Measurements from ENCODE around the gene TMEM270.
"Not testable (repeated sequence)": the region's sequence is repeated elsewhere in the genome, so short reads cannot be mapped to it uniquely, and the experiment has no call there.

The TMEM270 gene

DNA sequence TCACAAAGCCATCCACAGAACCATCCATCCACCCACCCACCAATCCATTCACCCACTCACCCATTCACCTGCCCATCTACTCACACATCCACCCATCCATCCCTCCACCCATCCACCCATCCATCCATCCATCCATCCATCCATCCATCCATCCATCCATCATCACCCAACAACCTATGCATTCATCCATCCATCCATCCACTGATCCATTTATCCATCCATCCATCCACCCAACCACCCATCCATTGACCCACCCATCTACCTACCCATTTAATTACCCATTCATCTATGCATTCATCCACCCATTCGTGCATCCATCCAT lies 5.4 kb downstream of the TMEM270 start:
- Mint-ChIP-seq H3K27ac (no peak overlapping the region), H3K36me3 (no peaks in the 10 kb centered on the region), H3K9me3 (no peaks in the 10 kb centered on the region), H3K4me3 (no peak overlapping the region), H3K4me1 (no peaks in the 10 kb centered on the region)
- DNase-seq (ENCODE audit: low spot score in 2 of 2) (no peak), ATAC-seq (no peak)

DNA sequence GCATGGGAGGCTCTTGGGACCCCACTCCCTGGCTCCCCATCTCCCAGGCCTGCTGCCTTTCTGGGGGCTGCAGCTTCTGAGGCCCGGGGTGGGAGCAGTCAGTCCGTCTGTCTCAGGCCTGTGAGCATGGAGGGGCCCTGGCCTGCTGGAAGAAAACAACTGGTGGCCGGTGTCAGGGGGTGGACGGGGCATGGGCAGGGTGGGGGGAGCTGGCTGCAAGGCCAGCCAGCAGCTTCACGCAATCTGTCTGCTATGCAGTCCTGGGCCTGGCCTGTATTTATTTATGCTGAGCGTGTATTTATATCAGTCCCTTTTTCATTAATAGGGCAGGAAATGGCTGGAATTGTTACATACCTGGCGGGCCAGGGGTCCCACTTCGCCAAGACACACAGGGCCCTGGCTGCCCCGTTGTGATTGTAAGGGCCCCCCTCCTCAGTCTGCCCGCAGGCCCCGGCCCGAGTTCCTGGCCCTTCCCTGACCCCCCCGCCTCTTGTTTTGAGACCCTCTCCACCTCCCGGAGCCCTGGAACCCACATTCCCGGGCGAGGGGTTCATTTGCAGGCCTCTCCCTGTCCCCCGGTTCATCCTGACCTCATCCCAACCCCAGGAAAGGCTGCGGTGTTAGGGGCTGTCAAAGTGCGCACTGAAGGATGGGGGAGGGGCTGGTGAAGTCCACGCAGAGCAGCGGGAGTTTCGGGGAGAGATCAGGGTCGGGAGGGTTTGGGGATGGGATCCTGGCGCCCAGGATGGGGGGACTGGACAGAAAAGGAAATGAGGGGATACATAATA lies 8.2 kb downstream of the TMEM270 start:
- Mint-ChIP-seq H3K4me1 (no peaks in the 10 kb centered on the region), H3K9me3 (no peaks in the 10 kb centered on the region), H3K4me3 (no peak overlapping the region), H3K36me3 (no peaks in the 10 kb centered on the region), H3K27ac (no peak overlapping the region)
- ATAC-seq (no peak), DNase-seq (ENCODE audit: low spot score in 2 of 2) (no peak)

DNA sequence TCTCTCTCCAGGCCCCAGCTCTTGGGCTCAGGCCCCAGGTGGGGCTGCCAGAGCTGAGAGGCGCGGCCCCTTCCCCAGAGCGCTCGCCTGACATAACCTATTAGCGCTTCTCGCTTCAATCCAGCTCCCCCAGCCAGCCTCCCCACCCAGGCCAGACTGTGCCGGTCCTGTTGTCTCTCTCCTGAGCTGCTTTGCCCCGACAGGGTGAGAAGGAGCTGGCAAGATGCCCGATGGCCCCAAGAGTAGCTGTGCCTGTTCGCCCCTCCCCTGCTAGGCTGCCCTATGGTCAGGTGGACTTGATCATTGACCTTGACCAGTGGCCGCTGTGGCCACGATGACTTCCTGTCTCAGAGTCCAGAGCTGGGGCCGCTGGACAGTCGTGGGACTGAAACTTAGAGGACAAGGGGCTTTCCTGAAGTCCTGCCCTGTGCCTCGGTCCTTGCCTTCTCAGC lies 9.1 kb downstream of the TMEM270 start:
- no peaks in the 10 kb centered on the region for H3K9me3 Mint-ChIP-seq
- no peak overlapping the region for H3K27ac Mint-ChIP-seq
- ATAC-seq (no peak), DNase-seq (ENCODE audit: low spot score in 2 of 2) (no peak)
- H3K36me3 Mint-ChIP-seq = no peaks in the 10 kb centered on the region
- H3K4me3 Mint-ChIP-seq = no peak overlapping the region
- H3K4me1 Mint-ChIP-seq = no peaks in the 10 kb centered on the region

DNA sequence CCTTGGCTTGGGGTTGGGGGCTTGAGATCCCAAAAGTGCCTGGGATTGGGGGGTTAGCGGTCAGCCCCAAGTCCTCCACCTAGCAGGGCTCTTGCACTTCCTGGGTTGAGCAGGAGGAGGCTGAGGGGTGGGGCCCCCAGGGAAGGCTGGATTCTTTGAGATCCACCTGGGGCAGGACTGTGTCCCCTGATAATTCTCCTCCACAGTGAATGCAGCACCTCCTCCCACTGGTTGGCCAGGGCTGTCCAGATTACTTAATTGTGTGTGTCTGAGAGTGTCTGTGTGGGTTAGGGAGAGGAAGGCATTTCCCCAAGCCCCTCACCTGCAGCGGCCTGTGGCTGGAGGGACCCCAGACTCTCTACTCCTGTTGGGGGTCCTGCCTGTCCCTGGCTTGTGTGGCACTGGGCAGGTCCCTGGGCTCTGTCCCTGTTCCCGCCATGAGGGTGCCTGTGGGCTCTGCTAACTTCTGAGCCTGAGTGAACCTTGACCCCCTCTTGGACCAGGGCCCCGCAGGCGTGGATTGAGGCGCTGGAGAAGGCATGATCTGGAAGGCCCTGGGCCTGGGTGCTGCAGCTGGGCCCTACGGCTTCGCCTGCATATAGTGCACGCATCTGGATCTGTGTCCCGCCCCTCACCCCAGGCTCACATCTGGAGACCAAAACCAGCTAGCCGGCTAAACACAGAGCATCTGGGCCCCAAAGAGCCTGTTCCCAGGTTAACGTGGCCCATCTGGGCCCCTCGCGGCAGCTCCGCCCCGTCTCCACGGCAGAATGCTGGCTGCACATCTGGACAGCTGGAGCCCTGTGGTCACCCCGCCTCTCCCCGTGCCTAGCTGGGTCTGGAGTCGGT lies 10.4 kb downstream of the TMEM270 start:
- no peak for ATAC-seq
- H3K9me3 Mint-ChIP-seq = no peaks in the 10 kb centered on the region
- H3K27ac Mint-ChIP-seq = no peak overlapping the region
- DNase-seq (ENCODE audit: low spot score in 2 of 2) = no peak
- H3K36me3 Mint-ChIP-seq = no peaks in the 10 kb centered on the region
- H3K4me1 Mint-ChIP-seq = no peaks in the 10 kb centered on the region
- H3K4me3 Mint-ChIP-seq = no peak overlapping the region

DNA sequence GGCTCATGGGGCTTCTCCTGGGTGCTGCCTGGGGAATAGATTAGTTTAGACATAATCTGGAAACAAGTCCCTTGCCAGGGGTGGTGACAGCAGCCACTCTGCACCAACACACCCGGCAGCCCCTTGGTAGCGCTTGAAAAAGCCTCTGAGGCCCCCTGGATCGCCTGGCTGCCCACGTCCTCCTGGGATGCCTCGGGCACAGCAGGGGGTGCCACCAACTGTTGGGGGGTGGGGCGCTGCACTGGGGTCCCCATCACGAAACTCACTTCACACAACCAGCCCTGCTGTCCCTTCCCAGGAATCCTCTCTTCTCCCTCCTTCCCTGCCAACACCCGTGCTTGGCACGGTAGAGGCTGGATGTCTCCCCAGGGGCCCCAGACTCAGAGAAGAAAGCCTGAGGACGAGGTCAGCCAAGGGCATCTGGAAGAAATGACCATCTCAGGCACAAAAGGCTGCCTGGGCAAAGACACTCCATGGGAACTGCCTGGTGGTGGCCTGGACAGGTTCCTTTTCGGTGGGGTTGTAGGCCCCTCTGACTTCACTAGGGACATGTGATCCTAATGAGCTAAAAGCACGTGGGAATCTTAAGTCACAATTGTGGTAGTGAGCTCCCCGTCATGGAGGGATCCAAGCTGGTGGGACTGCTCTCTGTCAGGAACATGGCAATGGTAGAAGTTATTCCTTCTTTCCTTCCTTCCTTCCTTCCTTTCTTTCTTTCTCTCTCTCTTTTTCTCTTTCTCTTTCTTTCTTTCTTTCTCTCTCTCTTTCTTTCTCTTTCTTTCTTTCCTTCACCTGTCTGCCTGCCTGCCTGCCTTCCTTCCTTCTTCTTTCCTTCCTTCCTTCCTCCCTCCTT lies 11.3 kb downstream of the TMEM270 start:
- H3K36me3 Mint-ChIP-seq = no peaks in the 10 kb centered on the region
- no peak overlapping the region for H3K4me3 Mint-ChIP-seq
- DNase-seq (ENCODE audit: low spot score in 2 of 2) (no peak), ATAC-seq (no peak)
- H3K27ac Mint-ChIP-seq = no peak overlapping the region
- H3K9me3 Mint-ChIP-seq = no peaks in the 10 kb centered on the region
- H3K4me1 Mint-ChIP-seq = no peaks in the 10 kb centered on the region

DNA sequence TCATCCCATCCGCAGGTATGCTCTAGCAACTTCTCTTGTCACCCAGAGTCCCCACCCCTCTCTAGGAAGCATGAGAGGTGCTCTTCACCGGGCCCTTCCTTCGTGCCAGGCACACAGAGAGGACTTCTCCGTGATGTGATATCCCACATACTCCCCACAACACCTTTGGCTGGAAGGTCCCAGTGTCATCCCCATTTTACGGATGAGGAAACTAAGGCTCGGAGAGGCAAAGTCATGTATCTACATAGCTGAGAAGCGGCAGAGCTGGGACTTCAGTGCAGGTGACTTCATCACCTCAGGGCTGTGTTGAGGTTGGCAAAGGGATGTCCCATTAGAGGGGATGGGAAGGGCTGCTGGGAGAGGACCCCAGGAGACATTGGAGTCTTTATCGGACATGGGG lies 15.4 kb downstream of the TMEM270 start:
- no peak for DNase-seq (ENCODE audit: low spot score in 2 of 2)
- Mint-ChIP-seq H3K4me3 (no peak overlapping the region), H3K4me1 (no peaks in the 10 kb centered on the region), H3K9me3 (no peaks in the 10 kb centered on the region), H3K36me3 (no peaks in the 10 kb centered on the region), H3K27ac (no peak overlapping the region)
- ATAC-seq = no peak

DNA sequence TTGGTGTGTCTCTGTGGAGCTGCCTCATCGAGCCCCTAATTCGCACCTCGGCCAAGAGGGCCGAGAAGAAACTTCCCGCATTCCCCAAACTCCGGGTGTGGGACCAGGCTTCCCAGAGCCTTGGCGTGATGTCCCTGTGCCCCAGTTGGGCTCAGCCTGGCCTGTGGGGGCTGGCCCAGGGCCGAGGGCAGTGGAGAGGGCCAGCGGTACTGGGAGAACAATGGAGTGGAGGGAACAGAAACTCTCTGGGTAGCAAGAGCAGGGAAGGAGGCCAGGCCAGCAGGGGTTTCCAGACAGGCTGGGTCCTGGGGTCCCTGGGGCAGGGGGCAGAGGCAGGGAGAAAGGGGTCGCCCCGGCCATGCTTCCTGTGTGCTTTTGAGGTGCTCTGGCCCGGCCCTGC lies 16.0 kb downstream of the TMEM270 start:
- Mint-ChIP-seq H3K4me3 (no peak overlapping the region), H3K9me3 (no peaks in the 10 kb centered on the region), H3K27ac (no peak overlapping the region), H3K36me3 (no peaks in the 10 kb centered on the region), H3K4me1 (no peaks in the 10 kb centered on the region)
- ATAC-seq (no peak), DNase-seq (ENCODE audit: low spot score in 2 of 2) (no peak)

DNA sequence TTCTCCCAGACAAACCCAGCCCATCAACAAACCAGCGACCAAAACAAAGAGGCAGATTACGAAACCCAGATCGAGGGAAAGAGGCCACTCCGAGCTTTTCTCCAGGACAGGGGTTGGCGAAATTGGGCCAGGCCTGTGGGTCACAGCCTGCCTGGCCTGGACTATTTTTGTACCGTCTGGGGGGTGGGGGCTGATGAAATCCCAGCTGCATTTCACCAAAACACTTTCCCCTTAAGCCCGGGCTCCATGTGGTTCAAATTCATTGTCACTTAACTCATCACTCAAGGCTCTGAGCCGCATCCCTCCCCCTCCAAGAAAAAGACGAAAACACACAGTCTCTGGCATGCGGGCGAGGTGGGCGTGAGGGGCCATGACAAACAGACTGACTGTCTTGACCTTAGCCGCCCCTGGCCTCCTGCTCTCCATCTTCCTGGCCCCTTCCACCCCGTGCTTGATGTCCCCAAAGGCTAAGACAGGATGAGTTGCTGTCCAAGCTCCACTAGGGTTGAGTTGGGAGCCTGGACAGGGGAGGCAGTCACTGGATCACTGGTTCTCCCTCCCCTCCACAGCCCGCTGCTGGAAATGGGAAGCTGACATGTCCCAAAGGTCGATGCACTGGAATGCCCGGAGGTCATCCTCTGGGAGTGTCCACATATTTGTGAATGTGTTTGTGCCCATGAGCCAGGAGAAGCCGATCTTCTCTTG lies 19.2 kb downstream of the TMEM270 start:
- no peak for DNase-seq (ENCODE audit: low spot score in 2 of 2)
- Mint-ChIP-seq H3K36me3 (no peaks in the 10 kb centered on the region), H3K27ac (no peak overlapping the region), H3K9me3 (no peaks in the 10 kb centered on the region), H3K4me1 (no peaks in the 10 kb centered on the region), H3K4me3 (no peak overlapping the region)
- ATAC-seq = no peak

DNA sequence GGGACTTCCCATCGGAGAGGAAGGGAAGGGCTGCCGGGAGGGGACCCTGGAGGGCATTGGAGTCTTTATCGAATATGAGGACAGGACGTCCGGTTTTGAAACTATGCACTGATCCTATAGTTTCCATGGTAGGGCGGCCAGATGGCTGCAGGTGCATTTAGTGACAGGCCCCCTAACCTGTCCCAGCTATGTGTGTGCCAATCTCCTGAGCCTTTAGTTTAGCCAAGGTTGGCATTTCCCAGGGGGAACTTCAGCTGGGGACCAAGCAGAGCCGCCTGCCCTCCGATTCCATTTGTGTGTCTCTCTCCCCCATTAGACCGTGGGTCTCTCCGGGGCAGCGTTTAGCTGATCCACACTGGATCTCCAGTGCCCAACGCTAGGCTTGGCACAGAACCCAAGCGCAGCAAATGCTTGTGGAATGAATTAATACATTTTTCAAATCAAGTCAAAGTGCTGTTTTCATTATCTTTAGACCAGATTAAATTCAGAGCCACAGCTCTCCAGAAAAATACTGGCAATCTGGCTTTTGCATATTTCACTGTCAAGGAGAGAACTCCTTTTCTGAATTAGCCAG lies 19.9 kb downstream of the TMEM270 start:
- ATAC-seq (no peak), DNase-seq (ENCODE audit: low spot score in 2 of 2) (no peak)
- Mint-ChIP-seq H3K27ac (no peak overlapping the region), H3K4me1 (no peaks in the 10 kb centered on the region), H3K9me3 (no peaks in the 10 kb centered on the region), H3K4me3 (no peak overlapping the region), H3K36me3 (no peaks in the 10 kb centered on the region)

DNA sequence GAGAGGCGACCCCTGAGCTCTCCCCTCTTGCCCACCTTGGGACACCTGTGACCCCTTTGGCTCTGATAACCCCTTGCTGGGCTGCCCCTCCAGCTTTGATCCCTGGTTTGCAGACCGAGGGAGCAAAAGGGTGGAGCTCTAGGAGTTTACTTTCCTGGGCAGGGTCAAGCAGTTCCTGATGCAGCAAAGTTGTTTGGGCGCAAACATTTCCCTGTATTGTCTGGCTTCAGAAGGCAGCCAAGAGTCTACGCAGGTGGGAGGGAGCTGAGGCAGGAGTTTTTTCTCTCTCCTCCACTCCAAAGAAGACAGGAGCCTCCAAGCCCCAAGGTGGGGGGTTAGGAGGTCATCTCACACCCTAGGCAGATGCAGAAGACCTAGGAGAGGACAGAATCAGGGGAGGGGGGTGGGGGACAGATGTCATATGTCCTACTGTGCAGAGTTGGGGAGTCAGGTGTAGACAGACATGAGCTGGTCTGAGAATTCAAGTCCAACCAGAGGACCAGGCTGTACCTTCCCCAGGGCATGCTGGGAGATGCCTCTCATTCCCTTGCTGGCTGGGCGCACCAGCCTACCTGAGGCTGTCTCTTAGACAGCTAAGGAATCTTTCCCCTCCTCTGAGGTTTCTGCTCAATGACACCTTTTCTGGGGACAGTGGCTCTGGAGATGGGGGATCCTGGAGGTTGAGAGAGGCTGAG lies 20.5 kb downstream of the TMEM270 start:
- no peak overlapping the region for H3K4me3 Mint-ChIP-seq
- DNase-seq (ENCODE audit: low spot score in 2 of 2) (no peak), ATAC-seq (no peak)
- H3K27ac Mint-ChIP-seq = no peak overlapping the region
- no peaks in the 10 kb centered on the region for H3K36me3 Mint-ChIP-seq
- H3K9me3 Mint-ChIP-seq = no peaks in the 10 kb centered on the region
- no peaks in the 10 kb centered on the region for H3K4me1 Mint-ChIP-seq

DNA sequence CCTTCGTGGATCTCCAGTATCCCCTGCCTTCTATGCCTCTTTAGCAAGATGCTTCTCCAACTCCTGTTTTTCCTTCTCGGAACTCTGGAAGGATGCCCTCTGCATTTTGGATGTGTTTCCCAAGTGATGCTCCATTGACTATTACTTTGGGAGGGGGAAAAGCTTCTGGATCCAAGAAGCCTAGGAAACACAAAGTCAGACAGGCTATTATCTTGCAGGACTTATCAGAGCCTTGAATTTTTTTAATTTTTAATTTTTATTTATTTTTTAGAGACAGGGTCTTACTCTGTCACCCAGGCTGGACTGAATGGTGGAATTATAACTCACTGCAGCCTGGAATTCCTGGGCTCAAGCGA lies 21.1 kb downstream of the TMEM270 start:
- no peak overlapping the region for H3K27ac Mint-ChIP-seq
- no peak for ATAC-seq
- no peaks in the 10 kb centered on the region for H3K9me3 Mint-ChIP-seq
- H3K36me3 Mint-ChIP-seq = no peaks in the 10 kb centered on the region
- H3K4me3 Mint-ChIP-seq = no peak overlapping the region
- no peaks in the 10 kb centered on the region for H3K4me1 Mint-ChIP-seq
- DNase-seq (ENCODE audit: low spot score in 2 of 2) = no peak

DNA sequence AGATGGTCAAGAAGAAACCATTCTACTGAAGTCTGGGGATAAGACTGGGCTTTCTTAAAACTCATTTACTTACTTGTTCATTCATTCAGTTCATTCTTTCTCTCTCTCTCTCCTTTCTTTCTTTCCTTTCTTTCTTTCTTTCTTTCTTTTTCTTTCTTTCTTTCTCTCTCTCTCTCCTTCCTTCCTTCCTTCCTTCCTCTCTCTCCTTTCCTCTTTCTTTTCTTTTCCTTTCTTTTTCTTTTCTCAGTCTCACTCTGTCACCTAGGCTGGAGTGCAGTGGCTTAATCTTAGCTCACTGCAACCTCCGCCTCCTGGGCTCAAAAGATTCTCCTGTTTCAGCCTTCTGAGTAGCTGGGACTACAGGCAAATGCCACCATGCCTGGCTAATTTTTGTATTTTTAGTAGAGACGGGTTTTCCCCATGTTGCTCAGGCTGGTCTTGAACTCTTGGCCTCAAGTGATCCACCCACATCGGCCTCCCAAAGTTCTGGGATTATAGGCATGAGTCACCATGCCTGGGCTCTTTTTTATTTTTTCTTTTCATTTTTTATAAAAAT lies 24.0 kb downstream of the TMEM270 start:
- H3K9me3 Mint-ChIP-seq; H3K36me3 Mint-ChIP-seq; H3K27ac Mint-ChIP-seq; H3K4me3 Mint-ChIP-seq; DNase-seq (ENCODE audit: low spot score in 2 of 2); ATAC-seq; H3K4me1 Mint-ChIP-seq: not testable (repeated sequence)

DNA sequence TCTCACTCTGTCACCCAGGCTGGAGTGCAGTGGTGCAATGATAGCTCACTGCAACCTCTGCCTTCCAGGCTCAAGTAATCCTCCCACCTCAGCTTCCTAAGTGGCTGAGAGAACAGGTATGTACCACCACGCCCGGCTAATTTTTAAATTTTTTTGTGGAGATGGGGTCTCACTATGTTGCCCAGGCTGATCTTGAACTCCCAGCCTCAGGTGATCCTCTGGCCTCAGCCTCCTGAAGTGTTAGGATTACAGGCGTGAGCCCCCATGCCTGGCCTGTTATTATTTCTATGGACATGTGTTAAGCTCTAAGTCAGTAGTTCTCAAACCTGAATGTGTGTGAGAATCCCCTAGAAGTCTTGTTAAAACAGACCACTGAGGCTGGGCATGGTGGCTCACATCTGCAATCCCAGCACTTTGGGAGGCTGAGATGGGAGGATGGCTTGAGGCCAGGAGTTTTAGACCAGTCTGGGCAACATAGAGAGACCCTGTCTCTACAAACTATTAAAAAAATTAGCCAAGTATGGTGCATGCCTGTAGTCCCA lies 24.5 kb downstream of the TMEM270 start:
- Mint-ChIP-seq H3K9me3 (no peaks in the 10 kb centered on the region), H3K4me3 (no peak overlapping the region)
- no peak for ATAC-seq

More for the DNA sequence above, 24.5 kb downstream of the TMEM270 start:
- no peak for DNase-seq (ENCODE audit: low spot score in 2 of 2)
- H3K27ac Mint-ChIP-seq = no peak overlapping the region
- H3K4me1 Mint-ChIP-seq = peaks cover 5% of the 10 kb centered on the region
- H3K36me3 Mint-ChIP-seq = no peaks in the 10 kb centered on the region
